ENCODE data around the gene DNMT1.

The DNMT1 gene

DNA sequence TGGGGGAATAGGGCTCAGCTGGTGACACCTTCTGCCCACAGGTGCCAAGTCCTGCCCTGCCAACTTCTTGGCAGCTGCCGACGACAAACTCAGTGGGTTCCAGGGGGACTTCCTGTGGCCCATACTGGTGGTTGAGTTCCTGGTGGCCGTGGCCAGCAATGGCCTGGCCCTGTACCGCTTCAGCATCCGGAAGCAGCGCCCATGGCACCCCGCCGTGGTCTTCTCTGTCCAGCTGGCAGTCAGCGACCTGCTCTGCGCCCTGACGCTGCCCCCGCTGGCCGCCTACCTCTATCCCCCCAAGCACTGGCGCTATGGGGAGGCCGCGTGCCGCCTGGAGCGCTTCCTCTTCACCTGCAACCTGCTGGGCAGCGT, 81.2 kb downstream of the DNMT1 start:
- no peak for DNase-seq (ENCODE audit: low read depth)

DNA sequence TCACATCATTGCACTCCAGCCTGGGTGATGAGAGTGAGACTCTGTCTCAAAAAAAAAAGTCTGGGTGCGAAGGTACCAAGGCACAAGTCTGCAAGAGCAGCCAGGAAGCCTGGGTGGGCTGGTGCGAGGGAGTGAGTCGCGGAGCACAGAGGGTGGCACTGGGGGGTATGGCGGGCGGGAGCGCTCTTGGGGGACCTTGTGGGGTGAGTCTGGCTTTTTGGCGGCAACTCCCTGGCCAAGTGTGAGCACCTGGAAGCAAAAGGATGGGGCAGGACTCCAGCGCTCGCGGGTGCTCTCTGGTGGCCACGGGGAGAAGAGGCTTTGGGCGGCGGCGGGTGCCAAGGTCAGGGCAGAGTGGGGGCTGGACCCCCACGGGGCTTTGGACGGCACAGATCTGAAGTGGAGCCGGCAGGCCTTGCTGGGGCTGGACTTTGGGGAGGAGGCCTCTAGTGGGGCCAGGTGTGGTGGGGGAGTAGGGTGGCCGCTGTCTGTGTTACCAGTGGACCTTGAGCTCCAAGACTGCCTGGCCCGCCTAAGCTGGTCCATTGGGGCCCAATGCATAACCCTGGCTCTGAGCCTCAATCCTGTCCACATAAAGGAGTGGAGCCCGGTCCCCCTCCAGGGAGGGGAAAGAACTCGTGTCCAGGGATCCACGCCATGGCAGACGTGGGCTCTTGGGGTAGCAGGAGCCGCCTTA, 81.7 kb downstream of the DNMT1 start:
- peak; percentile 64 for DNase-seq (ENCODE audit: low read depth)

DNA sequence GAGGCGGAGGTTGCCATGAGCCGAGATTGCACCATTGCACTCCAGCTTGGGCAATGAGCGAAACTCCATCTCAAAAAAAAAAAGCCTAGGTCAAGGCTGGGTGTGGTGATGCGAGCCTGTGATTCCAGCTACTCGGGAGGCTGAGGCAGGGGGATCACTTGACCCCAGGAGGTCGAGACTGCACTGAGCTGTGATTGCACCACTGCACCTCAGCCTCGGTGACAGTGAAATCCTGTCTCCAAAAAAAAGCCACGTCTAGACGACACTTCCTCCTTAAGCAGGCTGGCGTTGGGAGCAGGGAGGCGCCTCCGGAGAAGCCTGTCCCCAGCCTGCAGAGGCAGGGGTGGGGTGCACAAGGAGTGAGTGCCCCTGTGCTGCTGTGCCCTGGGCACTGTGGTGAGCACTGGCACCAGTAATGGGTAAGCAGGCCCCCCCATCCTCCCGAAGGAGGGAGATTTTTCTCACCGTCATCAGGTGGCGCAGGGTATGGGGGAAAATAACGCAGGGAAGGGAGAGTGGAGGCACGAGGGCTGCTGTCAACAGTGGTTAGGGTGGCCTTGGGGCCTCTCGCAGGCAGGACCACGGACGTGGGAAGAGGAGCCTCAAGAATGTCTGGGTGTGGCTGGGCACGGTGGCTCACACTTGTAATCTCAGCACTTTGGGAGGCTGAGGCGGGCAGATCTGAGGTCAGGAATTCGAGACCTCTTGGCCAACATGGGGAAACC, 82.6 kb downstream of the DNMT1 start:
- peak; percentile 55 for DNase-seq (ENCODE audit: low read depth)

DNA sequence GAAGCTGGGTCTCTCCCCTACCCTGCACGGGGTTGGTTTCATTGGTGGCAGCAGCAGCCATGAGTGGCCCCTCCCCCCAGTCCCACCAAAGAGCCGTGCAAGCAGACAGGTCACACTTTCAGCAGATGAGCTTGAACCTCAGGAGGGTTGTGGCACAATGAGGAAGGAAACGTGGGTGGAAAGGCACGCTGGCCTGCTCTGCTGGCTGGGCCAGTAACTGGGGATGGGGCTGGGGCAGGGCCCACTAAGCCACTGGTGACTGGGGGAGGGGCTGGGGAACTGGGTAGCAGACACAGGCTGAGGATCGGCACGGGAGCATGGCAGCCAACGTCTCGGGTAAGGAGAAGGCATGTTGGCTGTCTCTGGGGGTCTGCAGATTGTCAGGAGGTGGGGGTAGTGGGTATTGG, 83.3 kb downstream of the DNMT1 start, which contains the start of gene P2RY11:
TSS of gene P2RY11 (plus strand) at position 289 of the 407 bp plus-strand sequence. CDS start at position 318, 29 bp downstream.
- DNase-seq (ENCODE audit: low read depth), result no peak

DNA sequence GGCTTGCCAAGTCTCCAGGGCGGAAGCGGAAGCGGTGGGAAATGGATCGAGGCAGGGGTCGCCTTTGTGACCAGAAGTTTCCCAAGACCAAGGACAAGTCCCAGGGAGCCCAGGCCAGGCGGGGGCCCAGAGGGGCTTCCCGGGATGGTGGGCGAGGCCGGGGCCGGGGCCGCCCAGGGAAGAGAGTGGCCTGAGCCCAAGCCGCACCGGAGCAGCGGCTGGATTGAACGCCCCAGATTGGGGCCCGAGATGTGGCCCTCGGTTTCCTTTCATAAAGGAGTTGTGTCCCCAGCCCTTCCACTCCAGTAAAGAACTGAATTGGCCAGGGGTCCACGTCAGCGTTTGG, 83.8 kb downstream of the DNMT1 start:
- no peak for DNase-seq (ENCODE audit: low read depth)

DNA sequence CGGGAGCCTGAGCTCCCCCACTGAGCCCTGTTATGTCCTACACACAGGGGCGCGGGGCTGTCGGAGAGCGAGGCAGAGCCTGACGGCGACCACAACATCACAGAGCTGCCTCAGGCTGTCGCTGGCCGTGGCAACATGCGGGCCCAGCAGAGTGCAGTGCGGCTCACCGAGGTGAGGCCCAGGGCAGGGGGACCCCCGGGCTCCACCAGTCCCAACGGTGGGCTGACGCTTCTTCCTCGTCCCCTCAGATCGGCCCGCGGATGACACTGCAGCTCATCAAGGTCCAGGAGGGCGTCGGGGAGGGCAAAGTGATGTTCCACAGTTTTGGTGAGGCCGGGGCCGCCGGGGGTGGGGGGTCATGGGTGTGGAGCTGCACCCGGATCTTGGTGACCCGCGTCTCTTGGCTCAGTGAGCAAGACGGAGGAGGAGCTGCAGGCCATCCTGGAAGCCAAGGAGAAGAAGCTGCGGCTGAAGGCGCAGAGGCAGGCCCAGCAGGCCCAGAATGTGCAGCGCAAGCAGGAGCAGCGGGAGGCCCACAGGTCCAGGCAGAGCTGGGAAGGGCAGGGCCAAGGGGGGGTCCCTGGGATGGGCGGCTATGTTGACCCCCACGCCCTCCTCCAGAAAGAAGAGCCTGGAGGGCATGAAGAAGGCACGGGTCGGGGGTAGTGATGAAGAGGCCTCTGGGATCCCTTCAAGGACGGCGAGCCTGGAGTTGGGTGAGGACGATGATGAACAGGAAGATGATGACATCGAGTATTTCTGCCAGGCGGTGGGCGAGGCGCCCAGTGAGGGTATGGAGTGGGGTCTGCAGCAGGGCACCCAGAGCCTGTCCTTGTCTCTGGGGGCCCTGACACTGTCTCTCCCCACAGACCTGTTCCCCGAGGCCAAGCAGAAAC, 84.4 kb downstream of the DNMT1 start:
- no peak for DNase-seq (ENCODE audit: low read depth)

DNA sequence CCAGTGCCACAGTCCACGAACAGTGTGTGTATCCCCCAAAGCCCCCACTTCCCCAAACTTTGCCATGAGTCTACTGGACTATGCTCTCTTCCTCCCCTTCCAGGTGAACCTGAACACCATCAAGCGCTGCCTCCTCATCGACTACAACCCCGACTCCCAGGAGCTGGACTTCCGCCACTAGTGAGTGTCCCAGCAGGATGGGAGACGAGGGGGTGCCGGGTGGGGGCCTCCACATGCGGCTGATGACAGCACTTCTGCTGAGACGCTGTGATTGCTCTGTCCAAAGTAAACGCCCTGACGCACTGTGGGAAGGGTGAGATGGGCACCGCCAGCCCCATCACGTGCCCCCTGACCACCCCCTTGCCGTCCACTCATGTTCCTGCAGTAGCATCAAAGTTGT, 85.2 kb downstream of the DNMT1 start:
- DNase-seq (ENCODE audit: low read depth), result no peak

DNA sequence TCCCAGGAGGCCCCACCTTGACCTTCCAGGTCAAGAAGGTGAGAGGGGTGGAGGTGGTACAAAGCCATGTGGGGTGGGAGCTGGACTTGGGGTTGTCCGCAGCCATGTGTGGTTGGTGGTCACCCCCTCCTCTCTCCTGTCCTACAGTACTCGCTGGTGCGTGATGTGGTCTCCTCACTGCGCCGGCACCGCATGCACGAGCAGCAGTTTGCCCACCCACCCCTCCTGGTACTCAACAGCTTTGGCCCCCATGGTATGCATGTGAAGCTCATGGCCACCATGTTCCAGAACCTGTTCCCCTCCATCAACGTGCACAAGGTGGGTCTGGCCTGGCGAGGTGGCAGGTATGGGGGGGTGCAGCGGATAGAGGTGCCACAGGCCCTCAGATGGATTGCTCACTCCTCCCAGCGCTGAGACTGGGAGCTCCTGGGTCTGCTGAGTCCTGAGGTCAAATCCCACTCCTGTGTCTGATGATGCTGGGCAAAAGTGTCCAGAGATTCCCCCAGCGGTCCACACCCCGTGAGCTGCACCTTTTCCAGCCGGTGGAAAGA, 86.9 kb downstream of the DNMT1 start:
- DNase-seq (ENCODE audit: low read depth), result no peak

DNA sequence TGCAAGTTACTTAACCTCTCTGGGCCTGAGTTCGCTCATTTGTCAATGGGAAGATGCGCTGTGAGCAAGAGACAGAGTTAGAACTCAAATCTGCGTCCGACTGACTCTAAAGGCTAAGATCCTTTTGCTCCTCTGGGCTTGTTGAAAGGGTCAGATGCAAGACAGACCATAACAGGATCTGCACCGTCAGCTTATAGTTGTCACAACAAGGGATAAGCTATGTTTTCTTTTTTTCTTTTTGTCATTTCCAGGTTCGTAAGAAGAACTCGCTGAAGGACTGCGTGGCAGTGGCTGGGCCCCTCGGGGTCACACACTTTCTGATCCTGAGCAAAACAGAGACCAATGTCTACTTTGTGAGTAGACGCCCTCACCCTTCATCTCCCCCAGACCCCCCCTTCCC, 87.5 kb downstream of the DNMT1 start:
- no peak for DNase-seq (ENCODE audit: low read depth)

DNA sequence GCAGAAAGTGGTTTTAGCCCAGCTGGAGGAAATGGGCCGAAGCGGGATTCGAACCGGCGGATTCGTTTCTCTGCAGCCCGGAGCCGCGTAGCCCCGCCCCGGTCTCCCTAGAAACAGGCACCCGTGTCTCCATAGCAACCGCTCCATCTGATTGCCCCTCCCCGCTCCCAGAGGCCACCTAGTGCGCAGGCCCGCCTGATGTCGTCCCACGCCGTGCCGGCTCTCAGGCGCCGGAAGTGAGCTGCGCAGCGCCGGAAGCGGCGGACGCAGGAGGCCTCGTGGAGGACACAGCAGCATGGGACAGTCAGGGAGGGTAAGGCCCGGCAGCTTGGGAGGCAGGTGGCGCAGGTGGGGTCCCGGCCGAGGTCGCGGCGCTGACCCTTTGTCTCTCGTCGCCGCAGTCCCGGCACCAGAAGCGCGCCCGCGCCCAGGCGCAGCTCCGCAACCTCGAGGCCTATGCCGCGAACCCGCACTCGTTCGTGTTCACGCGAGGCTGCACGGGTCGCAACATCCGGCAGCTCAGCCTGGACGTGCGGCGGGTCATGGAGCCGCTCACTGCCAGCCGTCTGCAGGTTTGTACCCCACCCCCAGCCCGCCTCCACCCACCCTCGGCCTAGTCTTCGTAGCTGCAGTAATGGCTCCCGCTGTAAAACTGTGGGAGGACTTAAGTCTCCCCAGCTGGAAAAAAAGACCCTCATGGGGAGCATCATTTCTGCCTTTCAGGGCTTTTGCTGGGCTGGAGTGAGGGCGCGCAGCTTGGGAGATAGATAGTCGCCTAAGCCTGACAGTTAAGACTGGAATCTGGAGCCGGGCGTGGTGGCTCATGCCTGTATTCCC, 88.4 kb downstream of the DNMT1 start, which contains the start of gene PPAN:
TSS of gene PPAN (plus strand) at position 263 of the 837 bp plus-strand sequence. CDS start at position 296, 33 bp downstream.
- peak; percentile 96 for DNase-seq (ENCODE audit: low read depth)

DNA sequence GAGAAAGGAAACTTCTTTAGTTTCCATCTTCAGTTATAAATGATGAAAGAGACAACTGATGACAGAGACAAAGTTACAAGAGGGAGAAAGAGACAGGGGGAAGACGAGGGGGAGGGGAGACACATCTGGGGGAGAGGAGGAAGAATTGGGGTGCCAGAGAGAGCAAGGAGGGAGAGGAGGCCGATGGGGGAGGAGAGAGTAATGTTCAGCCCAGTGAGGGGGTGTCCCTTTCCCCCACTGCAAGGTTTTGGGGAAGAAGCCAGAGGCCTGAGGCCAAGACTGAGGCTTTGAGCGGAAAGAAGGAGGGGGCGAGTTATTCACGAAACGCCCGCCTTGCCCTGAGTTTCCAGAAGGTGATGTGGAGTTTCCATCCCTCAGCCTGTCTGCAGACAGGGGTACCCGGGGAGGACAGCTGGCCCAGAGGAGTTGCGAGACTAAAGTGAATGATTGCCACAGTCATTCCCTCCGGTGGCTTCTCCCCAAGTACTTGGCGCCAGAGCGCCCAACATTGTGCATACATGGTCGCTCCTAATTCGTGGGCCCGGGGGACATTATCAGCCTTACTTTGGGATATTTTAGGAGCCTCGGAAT, 89.1 kb downstream of the DNMT1 start:
- DNase-seq (ENCODE audit: low read depth), result peak; percentile 80

DNA sequence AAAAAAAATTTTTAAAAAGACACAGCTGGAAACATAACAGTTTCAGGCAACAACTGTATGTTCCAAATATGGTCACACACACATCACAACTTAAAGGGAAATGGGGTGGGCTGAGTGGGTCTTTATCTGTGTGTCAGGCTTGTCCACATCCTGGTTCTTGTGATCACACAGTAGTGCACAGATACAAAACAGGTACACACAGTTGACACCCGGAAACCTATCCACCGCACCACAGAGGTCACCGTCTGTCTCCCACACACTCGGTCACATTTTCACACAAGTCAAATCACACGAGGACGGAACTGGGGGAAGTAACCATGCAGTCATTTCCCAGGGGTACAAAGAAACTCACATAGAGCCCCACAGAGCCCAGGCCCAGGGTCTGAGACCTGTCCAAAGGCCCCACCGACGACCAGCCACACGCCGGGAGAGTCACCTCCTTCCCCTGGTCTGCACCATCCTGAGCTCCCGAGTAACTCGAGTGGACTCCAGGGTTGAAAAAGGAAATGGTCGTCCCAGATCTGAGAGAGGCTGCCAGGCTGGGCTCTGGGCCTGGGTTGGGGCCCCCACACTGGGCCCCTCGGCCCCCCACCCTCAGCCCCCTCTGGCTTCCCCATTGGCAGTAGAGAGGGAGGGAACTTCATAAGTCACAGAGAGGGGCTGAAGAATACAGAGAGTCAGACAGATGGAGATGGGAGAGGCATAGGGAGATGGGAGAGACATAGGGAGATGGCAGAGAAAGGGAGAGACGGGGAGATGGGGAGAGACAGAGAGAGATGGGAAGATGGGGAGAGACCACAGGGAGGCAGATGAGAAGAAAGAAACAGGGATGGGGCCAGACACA, 89.9 kb downstream of the DNMT1 start:
- DNase-seq (ENCODE audit: low read depth), result peak; percentile 71

DNA sequence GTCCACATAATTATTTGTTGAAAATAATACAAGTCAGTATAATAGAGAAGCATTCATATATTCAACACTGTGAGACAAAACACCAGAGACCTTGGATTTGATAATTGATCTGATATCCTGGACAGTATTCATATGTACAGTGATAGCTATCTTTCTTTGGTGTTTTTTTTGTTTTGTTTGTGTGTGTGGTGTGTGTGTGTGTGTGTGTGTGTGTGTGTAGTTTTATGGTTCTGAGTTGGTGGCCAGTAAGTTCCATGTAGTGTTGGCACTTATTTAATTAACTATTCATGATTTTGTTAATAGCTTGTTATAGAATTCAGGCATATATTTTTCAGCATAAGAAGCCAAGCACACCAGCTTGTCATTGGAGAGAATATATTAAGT, 90.6 kb downstream of the DNMT1 start:
- no peak for DNase-seq (ENCODE audit: low read depth)

DNA sequence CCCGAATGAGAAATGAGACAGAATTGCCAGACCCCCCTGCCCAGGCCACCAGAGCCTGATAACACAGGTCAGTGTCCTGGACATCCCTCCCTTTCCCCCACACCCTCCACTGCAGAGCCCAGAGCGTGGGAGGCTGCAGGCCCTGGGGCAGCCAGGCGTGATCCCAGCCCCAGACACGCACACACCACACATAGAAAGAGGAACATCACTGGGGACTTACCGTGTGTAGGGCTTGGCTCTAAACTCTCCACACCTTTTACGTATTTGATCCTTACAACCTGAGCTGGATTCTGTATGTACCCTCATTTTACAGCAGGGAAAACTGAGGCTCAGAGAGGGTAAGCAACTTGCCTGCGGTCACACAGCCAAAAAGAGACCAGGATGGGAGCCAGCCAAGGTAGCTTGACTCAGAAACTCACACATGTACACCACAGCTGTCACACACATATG, 91.9 kb downstream of the DNMT1 start:
- DNase-seq (ENCODE audit: low read depth), result no peak

DNA sequence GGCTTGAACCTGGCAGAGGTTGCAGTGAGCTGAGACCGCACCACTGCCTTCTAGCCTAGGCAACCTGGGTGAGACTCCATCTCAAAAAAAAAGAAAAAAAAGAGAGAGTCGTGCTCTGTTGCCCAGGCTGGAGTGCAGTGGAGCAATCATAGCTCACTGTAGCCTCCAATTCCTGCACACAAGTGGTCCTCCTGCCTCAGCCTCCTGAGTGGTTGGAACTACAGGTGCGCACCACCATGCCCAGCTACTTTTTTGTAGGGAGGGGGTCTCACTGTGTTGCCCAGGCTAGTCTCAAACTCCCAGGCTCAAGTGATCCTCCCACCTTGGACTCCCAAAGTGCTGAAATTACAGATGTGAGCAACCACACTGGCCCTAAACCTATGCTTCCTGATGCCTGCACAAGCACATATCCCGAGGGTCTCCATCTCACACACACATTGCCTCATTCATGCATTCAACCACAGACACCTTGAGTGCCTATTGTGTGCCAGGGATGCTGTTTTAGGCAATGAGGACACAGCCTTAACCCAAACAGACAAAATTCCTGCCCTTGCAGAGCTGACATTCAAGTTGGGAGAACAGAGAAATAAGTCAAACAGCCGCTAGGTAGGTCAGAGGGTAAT, 94.5 kb downstream of the DNMT1 start:
- no peak for DNase-seq (ENCODE audit: low read depth)

DNA sequence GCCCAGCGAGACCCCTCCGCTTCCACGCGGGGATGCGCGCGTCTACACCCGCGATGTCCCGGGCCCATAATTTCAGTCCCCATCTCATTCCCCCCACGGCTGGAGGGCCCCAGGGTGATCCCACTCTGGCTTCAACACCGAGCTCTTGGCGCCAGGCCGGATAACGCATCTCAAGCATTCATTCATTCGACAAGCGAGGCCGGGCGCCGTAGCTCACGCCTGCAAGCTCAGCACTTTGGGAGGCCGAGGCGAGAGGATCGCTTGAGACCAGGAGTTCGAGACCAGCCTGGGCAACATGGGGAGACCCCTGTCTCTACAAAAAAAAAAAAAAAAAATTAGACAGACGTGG, 98.2 kb downstream of the DNMT1 start:
- no peak for DNase-seq (ENCODE audit: low read depth)

DNA sequence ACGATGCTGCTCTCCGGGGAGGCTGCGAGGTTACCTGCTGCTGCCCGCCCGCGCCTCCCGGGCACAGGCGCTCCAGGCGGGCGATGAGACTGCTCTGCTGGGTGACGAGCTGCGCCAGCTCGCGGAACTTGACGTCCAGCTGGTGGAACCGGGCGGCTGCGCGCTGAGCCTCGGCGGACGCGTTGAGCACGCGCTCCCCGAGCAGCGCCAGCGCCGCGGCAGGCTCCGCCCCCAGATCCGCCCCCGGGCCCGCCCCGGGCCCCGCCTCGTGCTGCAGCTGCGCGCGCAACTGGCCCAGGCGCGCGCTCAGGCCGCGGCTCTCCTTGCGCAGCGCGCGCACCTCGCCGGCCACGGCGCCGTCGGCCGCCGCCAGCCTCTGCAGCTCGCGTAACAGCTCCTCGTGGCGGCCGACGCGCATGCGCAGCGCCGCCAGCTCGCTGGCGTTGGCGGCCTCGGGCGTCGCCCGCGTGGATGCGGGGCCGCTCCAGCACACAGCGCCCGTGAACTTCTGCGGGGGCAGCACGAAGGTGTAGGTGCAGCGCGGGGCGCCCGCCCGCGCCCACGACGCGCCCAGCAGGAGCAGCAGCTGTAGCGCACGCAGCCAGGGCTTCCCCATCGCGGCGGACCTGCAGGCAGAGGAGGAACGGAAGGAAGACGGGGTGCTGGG, 98.7 kb downstream of the DNMT1 start:
- DNase-seq (ENCODE audit: low read depth), result peak; percentile 85

DNA sequence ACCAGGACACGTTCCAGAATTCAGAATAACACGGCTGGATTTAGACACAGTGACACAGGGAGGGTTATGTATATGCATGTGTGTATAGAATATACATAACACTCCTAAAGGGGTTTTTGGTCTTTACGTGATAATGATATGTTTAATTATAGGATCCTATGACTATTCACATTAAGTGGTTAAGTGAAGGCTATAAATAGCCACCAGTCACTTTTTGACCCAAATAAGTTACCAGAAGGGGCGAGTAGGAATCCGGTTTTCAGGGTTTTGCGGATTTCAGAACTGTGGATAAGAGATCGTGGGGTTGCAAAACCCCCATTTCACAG, 99.2 kb downstream of the DNMT1 start:
- no peak for DNase-seq (ENCODE audit: low read depth)
